Heart left ventricle (tissue), 13 donors: ENCODE measurements around the gene TMEM52B.

Experiments used
- POLR2A ChIP-seq, 2 donors: fragments of 450-650 bp; IDR thresholded peaks; one replicate each; pipeline ENCODE4 v1.6.1; 2017; ENCODE audit warnings: antibody characterized with exemption in 2 of 2, mild to moderate bottlenecking in 2 of 2, moderate library complexity in 2 of 2
- TF ChIP-seq, protein P1 (sequence below), 12 donors: fragments of 200-600 bp; sonication (generic) in 4 of 12; IDR thresholded peaks; one replicate each; pipeline versions ENCODE4 v1.5.0 to v1.8.0; 2018 to 2022; ENCODE audit warnings: antibody characterized with exemption in 12 of 12, mild to moderate bottlenecking in 5 of 12
- donor health status: ischemic (EF 13 %, LVEDD 7.1; RV severe dilation, severe dysfunction).
- donor health status: DM: no; HTN: yes; CAD: no.
- donor health status: DM: no; HTN: no; CAD: no.
- donor health status: ischemic (EF 25% LVEDD 6.9; RV normal size, moderate dysfunction).
- donor health status: ischemic (EF 25% LVEDD 5.7; RV mildly dilated, moderate dysfunction).
- donor health status: ischemic (EF 35%, LVEDD 5.7; RV mildly dilated, moderate dysfunction).
- donor health status: nonischemic (EF 11% LVEDD 7.7; RV severe dilation, severe dysfunction).
- donor health status: DM: yes; HTN: yes; CAD: no.
- donor health status: PGD.
- donor health status: ischemic (EF 29% LVEDD 5.4; RV normal size, mild dysfunction).
- donor health status: nonischemic (EF 23%, LVEDD 6.1; RV moderate dilation, normal function).

DNA sequence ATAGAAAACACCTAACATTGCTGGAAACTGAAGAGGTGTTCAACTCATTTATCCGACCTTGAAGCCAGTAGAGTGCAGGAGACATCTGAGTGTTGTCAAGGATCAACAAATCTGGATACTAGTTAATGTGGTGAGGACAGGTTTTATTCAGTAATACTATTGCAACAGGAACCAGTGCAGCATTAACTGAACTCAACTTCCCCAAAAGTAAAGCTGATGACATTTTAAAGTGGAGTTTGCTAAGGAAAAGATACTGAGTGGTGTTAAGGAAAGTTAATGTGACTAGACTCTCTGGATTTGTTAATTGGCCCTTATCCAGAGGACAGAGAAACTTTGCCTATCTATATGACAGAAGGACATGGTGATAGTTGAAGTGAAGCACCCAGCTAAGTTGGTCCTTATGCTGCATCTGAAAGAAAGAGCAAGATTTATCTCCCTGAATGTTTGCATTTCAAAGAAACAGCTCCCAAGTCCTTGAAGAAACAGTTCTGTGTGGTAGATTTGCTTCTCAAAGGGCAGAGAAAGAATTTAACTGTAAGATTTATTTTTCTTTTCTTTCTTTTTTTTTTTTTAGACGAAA, 47.6 kb upstream of the TMEM52B start:
- TF ChIP-seq POLR2A (IDR thresholded peaks at IDR 0.05) = no peak
- TF ChIP-seq, protein P1, sequence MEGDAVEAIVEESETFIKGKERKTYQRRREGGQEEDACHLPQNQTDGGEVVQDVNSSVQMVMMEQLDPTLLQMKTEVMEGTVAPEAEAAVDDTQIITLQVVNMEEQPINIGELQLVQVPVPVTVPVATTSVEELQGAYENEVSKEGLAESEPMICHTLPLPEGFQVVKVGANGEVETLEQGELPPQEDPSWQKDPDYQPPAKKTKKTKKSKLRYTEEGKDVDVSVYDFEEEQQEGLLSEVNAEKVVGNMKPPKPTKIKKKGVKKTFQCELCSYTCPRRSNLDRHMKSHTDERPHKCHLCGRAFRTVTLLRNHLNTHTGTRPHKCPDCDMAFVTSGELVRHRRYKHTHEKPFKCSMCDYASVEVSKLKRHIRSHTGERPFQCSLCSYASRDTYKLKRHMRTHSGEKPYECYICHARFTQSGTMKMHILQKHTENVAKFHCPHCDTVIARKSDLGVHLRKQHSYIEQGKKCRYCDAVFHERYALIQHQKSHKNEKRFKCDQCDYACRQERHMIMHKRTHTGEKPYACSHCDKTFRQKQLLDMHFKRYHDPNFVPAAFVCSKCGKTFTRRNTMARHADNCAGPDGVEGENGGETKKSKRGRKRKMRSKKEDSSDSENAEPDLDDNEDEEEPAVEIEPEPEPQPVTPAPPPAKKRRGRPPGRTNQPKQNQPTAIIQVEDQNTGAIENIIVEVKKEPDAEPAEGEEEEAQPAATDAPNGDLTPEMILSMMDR (IDR thresholded peaks at IDR 0.05) = no peak
